Activated CD8-positive, alpha-beta T cell treated with anti-CD3 and anti-CD28 coated beads for 36 hours (primary cell): ENCODE data around the gene CACNA1E. TPM values are rescaled to one million over a fixed set of nuclear protein-coding genes. Genes with fewer than 3 reads are reported as not detected.

ENCODE experiments used
- ATAC-seq: fragments of 200-7000 bp; cut with Tn5 transposase; one replicate; pipeline ENCODE4 v1.10.0; 2021; ENCODE audit warnings: mild to moderate bottlenecking, moderate library complexity
- CTCF ChIA-PET: fragments of 350-600 bp; sonication (Branson Sonifier 250); formaldehyde crosslinking; loops from one replicate; lab custom pipeline; 2021; ENCODE audit warnings: antibody characterized with exemption; lab: Charles Lee
- POLR2A ChIA-PET: fragments of 350-600 bp; sonication (Branson Sonifier 250); formaldehyde crosslinking; loops from one replicate; lab custom pipeline; 2021; ENCODE audit warnings: antibody characterized with exemption; lab: Charles Lee
- DNase-seq: peaks from one replicate; pipeline ENCODE4 v3.0.0-alpha.2; 2020
- H3K27ac Mint-ChIP-seq: one replicate; pipeline ENCODE4 v1.8.0; 2021; ENCODE audit warnings: mild to moderate bottlenecking, mixed read lengths
- H3K27me3 Mint-ChIP-seq: one replicate; pipeline ENCODE4 v1.8.0; 2021; ENCODE audit warnings: mixed read lengths
- H3K36me3 Mint-ChIP-seq: one replicate; pipeline ENCODE4 v1.8.0; 2021; ENCODE audit warnings: low read depth, mixed read lengths
- H3K4me1 Mint-ChIP-seq: one replicate; pipeline ENCODE4 v1.8.0; 2021; ENCODE audit warnings: low read depth, mixed read lengths
- H3K4me3 Mint-ChIP-seq: one replicate; pipeline ENCODE4 v1.8.0; 2021; ENCODE audit warnings: mild to moderate bottlenecking, moderate library complexity, mixed read lengths
- H3K9me3 Mint-ChIP-seq: one replicate; pipeline ENCODE4 v1.8.0; 2021; ENCODE audit warnings: mixed read lengths
- CTCF ChIP-seq: fragments of 200-600 bp; IDR thresholded peaks from one replicate; pipeline ENCODE4 v1.8.0; 2022; ENCODE audit warnings: antibody characterized with exemption, mild to moderate bottlenecking
- intact Hi-C: fragments of 100-400 bp; cut with micrococcal nuclease; formaldehyde crosslinking; loops from one replicate; pipeline ENCODE4 v1.10.0; 2022
- total RNA-seq, 2 experiments: library from RNA; stranded (reverse); gene quantifications; one replicate each; pipeline ENCODE4 v1.2.3, GENCODE V29; 2021

Gene CACNA1E
- total RNA-seq, 2 experiments from 2014 or later = not detected

GRCh38 chr1:181592255-181592859 lies 109.0 kb downstream of the CACNA1E start:
- peaks cover 12% of the 10 kb centered on the region for H3K27me3 Mint-ChIP-seq
- H3K4me1 Mint-ChIP-seq = no peaks in the 10 kb centered on the region
- no peak overlapping the region for H3K27ac Mint-ChIP-seq
- no peak for TF ChIP-seq CTCF
- intact Hi-C loops = no loop called here
- H3K4me3 Mint-ChIP-seq = no peak overlapping the region
- POLR2A ChIA-PET = no interaction called here
- DNase-seq (no peak), ATAC-seq (no peak)
- H3K36me3 Mint-ChIP-seq = no peaks in the 10 kb centered on the region
- CTCF ChIA-PET = no interaction called here
- no peaks in the 10 kb centered on the region for H3K9me3 Mint-ChIP-seq

GRCh38 chr1:181593042-181593441 lies 109.7 kb downstream of the CACNA1E start:
- no peaks in the 10 kb centered on the region for H3K4me1 Mint-ChIP-seq
- no peak overlapping the region for H3K4me3 Mint-ChIP-seq
- intact Hi-C loops = no loop called here
- no peaks in the 10 kb centered on the region for H3K9me3 Mint-ChIP-seq
- ChIA-PET POLR2A (no interaction called here), CTCF (no interaction called here)
- H3K27me3 Mint-ChIP-seq = peaks cover 12% of the 10 kb centered on the region
- TF ChIP-seq CTCF = no peak
- no peak for ATAC-seq
- DNase-seq = no peak
- H3K27ac Mint-ChIP-seq = no peak overlapping the region
- H3K36me3 Mint-ChIP-seq = no peaks in the 10 kb centered on the region

GRCh38 chr1:181594553-181594952 lies 111.2 kb downstream of the CACNA1E start:
- ChIA-PET CTCF (no interaction called here), POLR2A (interaction anchor here (0.7 kb wide), 1 partner anchor 9 kb away, joined by 3 read pairs; no protein-coding TSS in a partner anchor)

DNA sequence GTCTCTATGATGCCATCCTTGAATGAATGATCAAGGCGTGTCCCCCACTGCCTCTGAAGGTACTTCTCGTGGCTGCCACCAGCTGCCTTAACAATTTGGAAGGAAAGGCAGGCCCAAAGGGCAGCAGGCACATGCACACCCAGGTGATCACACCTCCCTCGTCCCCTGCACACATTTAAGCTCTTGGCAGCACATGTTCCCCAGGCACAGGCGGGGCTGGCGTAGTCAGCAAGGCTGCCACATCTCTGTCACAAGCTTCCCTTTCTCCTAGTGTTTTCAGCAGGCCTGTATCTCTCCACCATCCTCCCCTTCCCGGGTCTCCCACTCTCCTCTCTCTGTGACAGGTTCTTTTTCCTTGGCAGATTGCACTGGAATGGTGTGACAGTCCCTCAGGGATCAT lies 111.9 kb downstream of the CACNA1E start:
- Mint-ChIP-seq H3K9me3 (no peaks in the 10 kb centered on the region), H3K4me1 (no peaks in the 10 kb centered on the region), H3K4me3 (no peak overlapping the region), H3K27me3 (peaks cover 16% of the 10 kb centered on the region), H3K36me3 (no peaks in the 10 kb centered on the region), H3K27ac (no peak overlapping the region)
- no peak for TF ChIP-seq CTCF
- ChIA-PET POLR2A (interaction anchor here (0.7 kb wide), 1 partner anchor 10 kb away, joined by 3 read pairs; no protein-coding TSS in a partner anchor), CTCF (no interaction called here)
- no peak for ATAC-seq
- intact Hi-C loops = no loop called here
- DNase-seq = no peak

More at GRCh38 chr1:181594553-181594952, 111.2 kb downstream of the CACNA1E start:
- Mint-ChIP-seq H3K27ac (no peak overlapping the region), H3K27me3 (peaks cover 12% of the 10 kb centered on the region), H3K4me1 (no peaks in the 10 kb centered on the region), H3K36me3 (no peaks in the 10 kb centered on the region), H3K4me3 (no peak overlapping the region), H3K9me3 (no peaks in the 10 kb centered on the region)
- no peak for DNase-seq
- no peak for ATAC-seq
- intact Hi-C loops = no loop called here
- TF ChIP-seq CTCF = no peak

DNA sequence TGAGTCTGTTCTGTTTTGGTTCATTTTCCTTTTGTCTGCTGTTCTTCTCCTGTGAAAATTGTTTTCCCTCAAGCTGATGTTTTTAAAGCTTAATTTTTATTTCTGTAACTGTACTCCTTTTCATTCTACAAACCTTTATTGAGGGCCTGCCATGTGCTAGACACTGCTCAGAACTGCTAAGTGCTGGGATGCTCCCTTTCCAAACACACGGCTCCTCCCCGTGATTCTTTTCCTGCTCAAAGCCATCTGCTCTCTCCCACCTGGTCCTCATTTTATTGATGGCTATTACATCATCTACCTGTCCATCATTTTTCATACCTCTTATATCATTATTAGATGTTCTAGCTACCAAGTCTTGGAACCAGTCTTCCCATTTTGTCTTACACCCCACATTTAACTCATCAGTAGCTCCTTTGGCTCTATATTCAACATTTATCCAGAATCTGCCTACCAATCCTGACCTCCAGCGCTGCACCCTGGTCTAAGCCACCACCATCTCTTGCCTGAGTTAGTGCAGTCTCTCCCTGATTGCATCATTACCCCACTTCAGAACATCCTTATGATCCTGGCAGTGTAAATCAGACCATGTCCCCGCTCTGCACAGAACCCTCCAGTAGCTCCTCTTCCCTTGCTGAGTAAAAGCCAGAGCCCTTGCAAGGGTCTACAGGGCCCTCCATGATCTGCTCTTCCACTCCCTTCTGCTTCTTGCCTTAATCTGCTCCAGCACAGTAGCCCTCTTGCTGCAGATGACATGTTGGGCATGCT lies 118.1 kb downstream of the CACNA1E start:
- no peak overlapping the region for H3K27ac Mint-ChIP-seq
- ChIA-PET CTCF (no interaction called here), POLR2A (no interaction called here)
- no peaks in the 10 kb centered on the region for H3K36me3 Mint-ChIP-seq
- H3K27me3 Mint-ChIP-seq = peaks cover 9% of the 10 kb centered on the region
- H3K9me3 Mint-ChIP-seq = no peaks in the 10 kb centered on the region
- no peak overlapping the region for H3K4me3 Mint-ChIP-seq
- ATAC-seq (no peak), DNase-seq (no peak)
- TF ChIP-seq CTCF = no peak
- intact Hi-C loops = no loop called here
- no peaks in the 10 kb centered on the region for H3K4me1 Mint-ChIP-seq
